HG03571 (cell line): ENCODE data around the gene MED1.

Source experiments
- ATAC-seq: cut with Tn5 transposase; IDR thresholded peaks from one replicate; pipeline ENCODE4 v1.9.1; 2021; ENCODE audit not compliant: unreplicated experiment

MED1 gene

DNA sequence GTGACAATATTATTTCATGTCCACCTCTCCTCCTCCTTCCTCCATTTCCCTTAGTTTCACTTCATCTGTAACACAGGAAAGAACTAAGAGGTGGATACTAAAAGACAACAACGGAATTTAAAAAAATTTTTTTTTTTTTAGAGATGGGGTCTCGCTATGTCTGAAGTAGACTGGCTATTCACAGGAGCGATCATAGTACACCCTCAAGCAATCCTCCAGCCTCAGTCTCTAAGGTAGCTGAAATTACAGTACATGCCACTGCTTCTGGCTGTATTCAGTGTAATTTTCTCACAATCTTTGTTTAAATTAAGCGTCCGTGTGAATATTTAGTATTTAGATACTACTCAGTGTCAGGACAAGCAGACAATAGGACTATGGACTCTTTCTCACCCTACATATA is 85.2 kb downstream of the MED1 start:
- ATAC-seq = no peak

DNA sequence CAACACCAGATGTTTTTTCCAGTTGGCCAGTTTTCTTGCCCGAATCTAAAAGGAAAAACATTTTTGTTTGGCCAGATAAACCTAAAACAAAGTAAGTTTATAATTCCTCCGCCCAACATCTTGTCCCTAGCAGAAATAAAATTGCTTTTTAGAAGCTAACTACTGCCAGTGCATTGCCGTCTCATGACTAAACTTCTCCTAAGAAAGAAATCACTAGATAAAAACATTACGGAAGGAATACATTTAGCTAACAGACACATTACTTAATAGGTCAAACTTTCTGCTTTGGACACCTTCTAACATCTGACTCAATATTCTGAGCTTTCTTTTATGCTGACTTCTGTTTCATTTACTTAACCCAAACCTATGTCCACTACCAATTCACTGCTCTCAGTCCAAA is 85.8 kb downstream of the MED1 start:
- no peak for ATAC-seq

DNA sequence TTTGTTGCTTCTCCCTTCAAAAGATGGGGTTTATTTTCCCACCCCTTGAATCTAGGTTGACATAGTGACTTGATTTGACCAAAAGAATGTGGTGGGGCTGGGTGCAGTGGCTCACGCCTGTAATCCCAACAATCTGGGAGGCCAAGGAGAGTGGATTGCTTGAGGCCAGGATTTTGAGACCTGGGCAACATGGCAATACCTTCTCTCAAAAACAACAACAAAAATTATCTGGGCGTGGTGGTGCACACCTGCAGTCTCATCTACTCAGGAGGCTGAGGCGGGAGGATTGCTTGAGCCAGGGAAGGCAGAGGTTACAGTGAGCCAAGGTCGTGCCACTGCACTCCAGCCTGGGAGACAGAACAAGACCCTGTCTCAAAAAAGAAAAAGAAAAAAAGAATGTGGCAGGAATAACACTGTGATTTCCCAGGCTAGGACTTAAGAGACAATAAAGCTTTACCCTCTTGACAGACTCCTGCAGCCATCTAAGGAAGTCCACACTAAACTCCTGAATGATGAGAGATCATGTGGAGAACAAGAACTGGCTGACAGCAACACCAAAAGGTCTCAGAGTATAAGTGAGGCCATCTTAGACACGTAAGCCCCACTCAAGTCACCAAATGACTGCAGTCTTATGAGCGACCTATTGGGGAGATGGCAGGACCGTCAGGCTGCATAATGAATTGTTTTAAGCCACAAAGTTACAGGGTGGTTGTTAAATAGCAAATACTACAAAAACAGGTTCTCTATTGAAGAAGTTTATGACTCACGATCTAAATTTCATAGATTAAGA is 86.6 kb downstream of the MED1 start:
- ATAC-seq = no peak

DNA sequence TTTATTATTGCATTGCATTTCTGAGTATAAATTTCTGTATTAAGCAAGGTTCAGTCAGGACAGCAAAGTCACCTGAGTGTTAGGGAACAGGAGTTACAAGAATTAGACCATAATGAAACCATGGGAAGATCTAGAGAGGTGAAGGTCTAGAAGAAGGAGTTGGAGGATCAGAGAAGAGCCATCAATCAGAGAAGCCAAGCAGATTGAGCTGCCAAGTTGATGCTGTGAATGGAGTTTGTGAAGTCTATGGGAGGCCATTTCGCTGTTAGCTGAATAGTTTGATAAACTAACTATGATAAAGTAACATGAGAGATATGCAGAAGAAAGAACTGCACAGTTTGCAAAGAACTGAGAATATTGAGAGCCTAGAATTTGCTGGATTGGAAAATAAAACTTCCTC is 90.0 kb downstream of the MED1 start:
- ATAC-seq = no peak

DNA sequence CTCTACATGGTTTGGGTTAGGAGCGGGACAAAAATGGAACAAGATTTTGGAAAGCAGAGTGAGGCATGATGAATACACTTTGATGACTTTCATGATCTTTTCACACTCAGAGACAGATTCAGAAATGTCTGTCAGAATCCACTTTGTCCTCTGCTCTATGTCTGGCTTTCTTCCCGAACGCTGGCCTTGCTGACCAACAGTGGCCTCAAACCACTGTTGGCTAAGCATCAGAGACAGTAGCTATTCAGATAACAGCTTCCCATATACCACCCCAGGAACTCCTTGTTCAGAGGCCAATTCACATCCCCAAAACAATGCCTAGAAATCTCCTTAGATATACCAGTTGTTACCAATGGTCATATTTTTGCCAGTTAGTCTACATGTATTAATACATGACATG is 90.5 kb downstream of the MED1 start:
- ATAC-seq = no peak

DNA sequence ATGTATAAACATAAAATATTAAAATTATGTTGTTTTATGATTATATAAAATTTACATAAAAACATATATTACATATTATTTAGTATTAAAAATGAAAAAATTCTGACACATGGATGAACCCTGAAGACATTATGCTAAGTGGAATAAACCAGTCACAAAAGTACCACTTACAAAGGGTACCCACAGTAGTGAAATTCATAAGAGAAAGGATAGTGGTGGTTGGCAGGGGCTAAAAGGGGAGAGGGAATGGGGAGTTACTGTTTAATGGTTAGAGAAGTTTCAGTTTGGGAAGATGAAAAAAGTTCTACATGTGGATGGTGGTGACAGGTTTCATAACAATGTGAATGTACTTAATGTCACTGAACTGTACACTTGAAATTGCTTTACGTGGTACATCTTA is 91.1 kb downstream of the MED1 start:
- ATAC-seq = no peak

DNA sequence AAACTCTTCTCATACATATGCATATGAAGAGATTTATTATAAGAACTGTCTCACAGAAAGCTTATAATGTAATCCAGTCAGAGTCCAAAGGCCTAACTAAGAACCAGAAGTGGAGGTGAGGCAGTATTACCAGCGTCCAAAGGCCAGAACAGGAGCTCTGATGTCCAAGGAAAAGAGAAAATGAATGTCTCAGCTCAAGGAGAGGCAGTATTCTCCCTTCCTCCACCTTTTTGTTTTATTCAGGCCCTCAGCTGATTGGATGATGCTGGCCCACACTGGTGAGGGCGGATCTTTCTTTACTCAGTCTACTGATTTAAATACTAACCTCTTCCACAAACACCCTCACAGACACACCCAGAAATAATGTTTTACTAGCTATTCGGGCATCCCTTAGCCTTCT is 93.1 kb downstream of the MED1 start:
- no peak for ATAC-seq

DNA sequence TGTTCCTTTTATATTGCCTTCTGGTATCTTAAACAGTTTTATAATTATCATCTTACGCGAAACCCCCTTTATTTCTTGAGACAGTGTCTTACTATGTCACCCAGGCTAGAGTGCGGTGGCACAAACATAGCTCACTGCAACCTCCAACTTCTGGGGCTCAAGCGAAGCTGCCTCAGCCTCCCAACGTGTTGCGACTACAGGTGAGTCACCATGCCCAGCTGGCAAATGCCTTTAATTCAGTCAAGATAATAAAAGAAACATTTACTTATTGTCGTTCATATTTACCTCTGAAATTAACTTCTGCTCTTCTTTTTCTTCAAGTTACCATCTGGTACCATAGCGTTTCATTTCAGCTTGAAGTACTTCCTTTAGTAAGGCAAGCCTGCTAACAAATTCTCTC is 93.6 kb downstream of the MED1 start:
- no peak for ATAC-seq
